GOT3 (cell line): ENCODE data around the gene VAT1.
"Not testable (repeated sequence)": the region's sequence is repeated elsewhere in the genome, so short reads cannot be mapped to it uniquely, and the experiment has no call there.

Source experiments
- DNase-seq: peaks from one replicate; lab custom pipeline; 2025; ENCODE audit warnings: mixed read lengths; lab: John Stamatoyannopoulos, UW

The VAT1 gene

GRCh38 chr17:42973323-42973722, 48.9 kb downstream of the VAT1 start:
- DNase-seq, result not testable (repeated sequence)

- no peak for DNase-seq
Observed at GRCh38 chr17:42971589-42971988, 50.6 kb downstream of the VAT1 start.

DNA sequence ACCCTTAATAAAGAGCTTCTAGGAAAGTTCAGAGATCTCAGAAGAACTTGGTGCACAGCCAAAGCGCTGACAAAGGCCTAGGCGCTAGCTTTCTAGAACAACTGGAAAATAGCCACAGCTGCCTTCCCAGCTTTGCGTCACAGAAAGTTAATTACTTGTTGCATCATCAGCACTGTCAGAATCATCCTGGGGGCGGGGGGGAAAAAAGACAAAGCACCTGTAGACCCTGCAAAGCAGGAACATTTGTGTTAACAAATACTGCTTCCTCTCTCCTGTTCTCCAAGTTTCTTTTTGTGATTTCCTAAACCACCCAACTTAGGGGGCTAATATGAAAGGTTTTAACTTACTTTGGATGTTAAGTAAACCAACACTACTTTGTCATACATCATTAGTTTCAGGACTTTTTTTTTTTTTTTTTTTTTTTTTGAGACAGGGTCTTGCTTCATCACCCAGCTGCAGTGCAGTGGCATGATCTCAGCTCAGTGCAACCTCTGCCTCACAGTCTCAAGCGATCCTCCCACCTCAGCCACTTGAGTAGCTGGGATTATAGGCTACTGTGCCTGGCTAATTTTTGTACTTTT, 53.1 kb downstream of the VAT1 start:
- no peak for DNase-seq

DNA sequence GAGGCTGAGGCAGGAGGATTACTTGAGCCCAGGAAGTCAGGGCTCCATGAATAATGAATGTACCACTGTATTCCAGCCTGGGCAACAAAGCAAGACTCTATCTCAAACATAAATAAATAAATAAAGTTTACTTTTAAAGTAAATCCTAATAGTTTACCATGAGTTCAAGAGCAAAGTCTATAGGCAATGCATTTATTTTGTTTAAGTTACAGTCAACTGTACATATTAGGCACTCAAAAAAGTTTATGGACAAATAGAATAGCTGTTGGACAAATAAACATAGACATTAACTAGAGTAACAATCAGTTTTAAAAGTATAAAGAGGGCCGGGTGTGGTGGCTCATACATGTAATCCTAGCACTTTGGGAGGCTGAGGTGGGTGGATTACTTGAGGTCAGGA, 54.3 kb downstream of the VAT1 start:
- no peak for DNase-seq
